HG03442 (cell line): ENCODE measurements around the gene MUL1.

ENCODE experiments used
- ATAC-seq: cut with Tn5 transposase; IDR thresholded peaks from one replicate; pipeline ENCODE4 v1.9.1; 2021; ENCODE audit warnings: mild to moderate bottlenecking, moderate library complexity; ENCODE audit not compliant: unreplicated experiment

MUL1 gene

GRCh38 chr1:20472121-20472520 lies 35.8 kb downstream of the MUL1 start:
- ATAC-seq: no peak

DNA sequence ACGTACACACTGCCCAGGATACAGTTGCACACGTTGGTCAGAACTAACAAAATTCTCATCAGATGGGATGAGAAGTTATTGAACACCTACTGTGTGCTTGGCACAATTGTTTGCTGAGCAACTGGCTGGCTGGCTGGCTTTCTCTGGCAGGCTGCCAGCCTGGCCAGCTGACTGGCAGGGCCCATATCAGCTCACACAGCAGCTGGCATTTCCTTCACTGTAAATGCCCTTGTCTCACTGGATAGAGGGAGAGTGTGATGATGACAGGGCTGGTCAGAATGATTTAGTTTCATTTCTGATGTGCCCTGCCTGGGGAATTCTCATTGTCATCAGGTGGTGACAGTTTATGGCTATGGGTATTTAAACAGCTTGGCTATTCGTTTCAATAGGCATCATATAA lies 37.8 kb downstream of the MUL1 start:
- no peak for ATAC-seq

GRCh38 chr1:20469406-20470076 lies 38.4 kb downstream of the MUL1 start:
- no peak for ATAC-seq

DNA sequence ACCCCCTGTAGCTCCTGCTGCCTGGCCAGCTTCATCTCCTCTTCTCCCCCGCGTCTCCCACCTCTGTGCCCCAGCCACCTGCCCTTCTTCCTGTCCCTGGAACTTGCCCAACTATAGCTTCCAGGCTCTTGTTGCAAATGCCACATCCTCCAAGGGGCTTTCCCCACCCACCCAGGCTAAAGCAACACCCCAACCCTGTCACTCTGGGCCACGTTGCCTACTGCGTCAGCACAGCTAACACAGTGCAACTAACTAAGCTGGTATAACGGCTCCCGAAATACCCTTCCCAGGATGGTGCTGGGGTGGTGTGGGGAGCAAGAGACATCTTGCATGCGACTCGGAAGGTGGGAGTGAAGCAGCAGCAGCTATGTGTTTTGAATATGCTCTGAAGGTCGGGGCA lies 41.7 kb downstream of the MUL1 start:
- no peak for ATAC-seq

DNA sequence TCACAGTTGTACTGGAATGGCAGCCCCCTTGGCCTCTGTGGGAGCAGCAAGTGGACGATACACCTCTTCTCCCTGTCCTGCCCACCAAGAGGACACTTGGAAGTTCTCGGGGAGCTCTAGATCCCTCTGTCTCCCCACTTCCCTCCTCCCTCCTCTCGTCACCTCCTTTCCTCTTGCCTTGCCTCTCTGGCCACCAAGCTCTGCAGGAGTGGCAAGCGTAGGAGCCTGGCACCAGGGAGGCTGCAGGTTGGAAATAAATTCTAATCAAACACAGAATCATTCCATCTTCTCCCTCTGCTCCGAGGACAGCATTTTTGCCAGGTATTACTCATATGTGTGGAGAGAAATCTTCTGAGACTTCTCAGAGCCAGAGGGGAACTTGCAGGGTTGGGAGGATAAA lies 42.8 kb downstream of the MUL1 start:
- ATAC-seq: no peak

DNA sequence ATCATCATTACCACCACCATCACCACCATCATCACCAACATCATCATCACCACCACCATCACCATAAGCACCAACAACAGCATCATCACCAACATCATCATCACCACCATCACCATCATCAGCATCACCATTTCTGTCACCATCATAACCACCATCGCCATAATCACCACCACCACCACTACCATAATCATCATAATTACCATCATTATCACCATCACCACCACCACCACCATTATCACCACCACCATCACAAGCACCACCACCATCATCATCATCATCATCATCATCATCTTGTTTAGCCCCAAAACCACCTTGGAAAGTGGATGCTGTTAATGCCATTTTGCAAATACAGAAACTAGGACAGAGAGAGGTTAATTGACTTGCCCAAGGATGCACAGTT lies 44.4 kb downstream of the MUL1 start:
- no peak for ATAC-seq

DNA sequence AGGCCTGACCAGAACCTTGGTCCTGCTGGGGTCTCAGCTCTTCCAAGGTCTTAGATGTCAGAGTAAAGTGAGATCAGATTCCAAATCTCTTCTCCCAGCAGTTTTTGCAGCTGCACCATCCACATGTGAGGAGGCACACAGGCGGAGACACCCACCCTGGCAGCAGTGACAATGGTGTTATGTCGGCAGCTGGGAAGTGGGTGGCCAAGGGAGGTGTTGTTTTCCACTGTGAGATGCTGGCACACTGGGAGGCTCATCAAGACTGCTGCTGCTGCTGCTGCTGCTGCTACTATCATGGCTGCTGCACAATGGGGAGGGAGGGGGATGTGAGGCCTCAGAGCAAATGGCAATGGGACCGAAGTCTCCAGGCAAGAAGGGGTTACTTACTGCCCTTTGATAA lies 45.6 kb downstream of the MUL1 start:
- no peak for ATAC-seq

DNA sequence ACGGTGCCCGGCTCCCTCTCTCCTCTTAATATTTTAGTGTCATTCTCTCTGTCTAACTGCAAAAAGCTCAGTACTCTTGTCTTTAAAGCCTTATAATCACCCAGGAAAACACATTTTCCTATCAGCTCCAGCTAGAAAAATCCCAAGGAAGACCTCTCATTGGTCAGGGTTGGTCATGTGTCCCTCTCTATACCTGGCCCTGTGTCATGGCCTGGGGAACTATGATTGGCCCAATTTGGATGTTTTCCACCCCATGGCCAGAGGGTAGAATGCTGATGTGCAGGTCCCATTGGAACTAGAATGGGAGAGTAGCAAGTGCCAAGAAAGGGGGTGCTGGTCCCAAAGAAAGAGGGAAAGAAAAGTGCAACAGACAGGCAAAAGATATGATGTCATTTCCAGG lies 49.2 kb downstream of the MUL1 start:
- no peak for ATAC-seq

- ATAC-seq: no peak
Observed at GRCh38 chr1:20454004-20454403, 53.9 kb downstream of the MUL1 start.

DNA sequence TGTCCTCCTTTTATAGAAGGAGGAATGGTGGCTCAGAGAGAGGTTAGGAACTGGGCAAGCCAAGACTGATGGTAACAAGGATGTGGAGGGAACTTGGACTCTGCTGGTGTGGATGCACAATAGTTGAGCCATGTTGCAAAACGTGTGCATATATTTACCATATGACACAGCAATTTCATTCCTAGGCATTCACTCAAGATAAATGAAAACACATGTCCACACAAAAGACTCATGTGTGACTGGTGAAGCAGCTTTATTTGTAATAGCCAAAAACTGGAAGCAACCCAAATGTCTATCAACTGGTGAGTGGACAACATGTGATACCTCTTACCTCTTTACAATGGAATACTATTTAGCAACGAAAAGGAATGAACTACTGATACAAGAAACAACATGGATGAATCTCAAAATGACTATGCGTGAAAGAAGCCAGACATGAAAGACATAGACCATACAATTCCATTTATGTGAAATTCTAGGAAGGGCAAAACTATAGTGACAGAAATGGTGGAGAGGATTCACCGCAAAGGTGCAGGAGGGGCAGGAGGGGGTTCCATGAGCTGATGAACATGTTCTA lies 58.1 kb downstream of the MUL1 start:
- no peak for ATAC-seq
